CD1c-positive myeloid dendritic cell (primary cell): ENCODE data around the gene PTGDR2.
"Not testable (repeated sequence)": the region's sequence is repeated elsewhere in the genome, so short reads cannot be mapped to it uniquely, and the experiment has no call there.

ENCODE experiments used
- DNase-seq: peaks from one replicate; pipeline ENCODE4 v3.0.0-alpha.2; 2016; ENCODE audit errors: extremely low spot score

The PTGDR2 gene

DNA sequence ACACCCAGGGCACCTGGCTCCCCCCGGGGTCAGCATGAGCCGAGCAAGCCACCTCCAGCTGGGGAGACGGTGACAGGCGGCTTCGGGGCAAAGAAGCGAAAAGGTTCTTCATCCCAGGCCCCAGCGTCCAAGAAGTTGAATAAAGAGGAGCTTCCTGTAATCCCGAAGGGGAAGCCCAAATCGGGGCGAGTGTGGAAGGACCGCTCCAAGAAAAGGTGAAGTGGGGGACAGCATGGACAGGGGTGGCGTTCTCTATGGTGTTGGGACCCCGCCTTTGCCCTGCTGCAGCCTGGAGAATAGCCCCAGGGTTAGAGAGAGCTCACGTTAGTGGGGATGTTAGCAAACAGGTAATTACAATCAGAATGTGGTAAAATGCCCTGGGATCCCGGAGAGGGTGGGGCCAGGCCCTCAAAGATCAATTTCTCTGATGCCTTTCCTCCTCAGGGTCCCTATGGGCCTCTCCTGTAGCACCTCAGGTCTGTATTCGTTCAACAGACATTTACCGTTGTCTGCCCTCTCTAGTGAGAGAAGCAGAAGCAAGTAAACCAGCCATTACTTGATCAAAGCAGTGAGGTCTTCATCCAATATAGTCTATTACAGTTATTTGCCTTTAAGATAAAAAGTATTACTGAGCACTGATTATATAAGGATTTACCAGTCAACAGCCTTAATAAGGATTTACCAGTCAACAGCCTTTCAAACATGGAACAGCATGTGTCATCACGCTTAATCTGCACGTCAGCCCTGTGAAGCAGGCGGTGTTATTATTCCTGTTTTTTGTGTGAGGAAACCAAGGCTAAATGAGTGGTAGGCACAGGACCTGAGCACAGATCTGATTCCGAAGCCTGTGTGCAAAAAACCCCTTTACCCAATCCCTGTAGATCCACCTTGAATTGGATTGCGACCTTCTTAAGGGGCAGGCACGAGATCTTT lies 12.8 kb downstream of the PTGDR2 start:
- peak; percentile 34 for DNase-seq

DNA sequence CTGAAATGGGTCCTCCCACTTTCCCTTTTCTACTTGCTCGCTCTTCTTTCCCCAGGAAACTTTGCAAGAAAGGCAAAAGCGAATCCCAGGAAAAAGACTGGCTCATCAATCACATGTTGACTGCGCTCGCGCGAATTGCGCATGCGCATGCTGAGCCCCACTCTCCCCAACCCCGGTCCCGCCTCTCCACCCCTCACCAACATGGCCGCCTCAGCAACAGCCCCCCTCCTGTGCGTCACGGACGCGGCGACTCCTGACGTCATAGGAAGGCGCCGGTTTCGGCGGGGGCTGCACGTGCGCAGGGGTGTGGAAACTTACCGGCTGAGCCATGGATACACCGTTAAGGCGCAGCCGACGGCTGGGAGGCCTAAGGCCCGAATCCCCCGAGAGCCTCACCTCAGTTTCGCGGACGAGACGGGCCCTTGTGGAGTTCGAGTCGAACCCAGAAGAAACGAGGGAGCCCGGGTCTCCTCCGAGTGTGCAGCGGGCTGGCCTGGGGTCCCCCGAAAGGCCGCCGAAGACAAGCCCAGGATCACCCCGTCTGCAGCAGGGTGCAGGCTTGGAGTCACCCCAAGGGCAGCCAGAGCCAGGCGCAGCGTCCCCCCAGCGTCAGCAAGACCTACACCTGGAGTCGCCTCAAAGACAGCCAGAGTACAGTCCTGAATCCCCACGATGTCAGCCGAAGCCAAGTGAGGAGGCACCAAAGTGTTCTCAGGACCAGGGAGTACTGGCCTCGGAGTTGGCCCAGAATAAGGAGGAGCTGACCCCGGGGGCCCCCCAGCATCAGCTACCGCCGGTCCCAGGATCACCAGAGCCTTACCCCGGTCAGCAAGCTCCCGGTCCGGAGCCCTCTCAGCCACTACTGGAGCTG lies 13.7 kb downstream of the PTGDR2 start, which contains the start of gene CCDC86:
Gene CCDC86, plus strand, starts transcription at position 317 of the 871 bp plus-strand sequence. Its CDS starts 12 bp downstream, at position 329.
- peak; percentile 96 for DNase-seq

DNA sequence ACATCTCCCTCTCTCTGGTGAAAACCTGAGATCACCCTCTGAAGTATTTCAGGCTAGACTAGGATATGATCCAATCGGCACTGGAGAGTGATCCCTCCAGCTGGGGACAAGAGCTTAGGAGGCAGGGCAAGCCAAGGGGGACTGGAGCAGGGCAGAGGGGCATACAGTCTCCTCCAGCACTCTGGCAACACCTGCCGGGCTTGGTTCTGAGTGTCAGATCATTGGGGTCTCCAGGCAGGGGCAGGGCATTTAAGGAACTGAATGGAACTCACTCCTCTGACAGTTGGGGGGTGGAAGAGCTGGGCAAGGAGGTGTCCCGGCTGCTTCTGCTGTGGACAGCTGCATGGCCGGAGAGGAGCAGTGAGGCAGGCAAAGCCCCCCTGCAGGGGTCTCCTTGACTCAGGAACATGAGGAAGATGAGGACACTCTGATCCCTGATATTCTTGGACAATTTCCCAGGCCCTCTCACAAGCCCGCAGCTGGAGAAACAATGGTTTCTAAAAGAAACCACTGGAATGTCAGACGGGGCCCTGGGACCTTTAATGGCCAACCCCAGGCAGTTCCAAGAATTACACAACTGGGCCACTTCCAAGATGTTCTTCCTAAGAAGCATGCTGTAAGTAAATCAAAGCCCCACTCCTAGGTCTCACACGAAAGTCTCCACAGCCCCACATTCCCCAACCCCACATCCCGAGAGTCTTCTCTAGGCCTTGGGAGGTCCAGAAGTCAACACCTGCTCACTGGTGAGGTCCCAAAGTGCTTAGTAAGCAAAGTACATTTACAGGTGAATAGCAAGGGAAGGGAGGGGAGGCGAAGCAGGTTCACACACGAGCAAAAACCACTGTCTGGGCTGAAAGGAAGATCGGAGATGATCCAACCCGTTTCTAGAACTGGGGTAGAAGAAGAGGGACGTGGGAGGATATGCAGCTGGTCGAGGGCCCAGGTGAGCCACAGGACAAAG lies 15.0 kb downstream of the PTGDR2 start:
- DNase-seq, result no peak

DNA sequence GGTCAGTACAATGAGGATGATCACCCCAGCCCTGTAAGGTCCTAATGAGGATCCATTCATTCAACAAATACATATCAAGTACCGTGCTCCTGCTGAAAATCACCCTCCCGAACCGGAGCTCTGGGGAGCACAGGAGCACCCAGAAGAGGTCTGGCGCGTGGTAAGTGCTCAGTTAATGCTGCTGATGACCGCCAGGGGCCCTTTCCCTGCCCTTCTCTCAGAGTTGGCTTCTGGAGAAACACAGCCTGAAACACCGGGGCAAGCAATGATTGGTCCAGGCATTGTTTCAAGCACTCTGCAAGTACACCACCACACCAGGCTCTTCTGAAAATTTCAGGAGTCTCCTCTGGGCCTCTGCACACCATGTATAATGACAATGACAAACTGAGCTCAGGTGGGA lies 17.6 kb downstream of the PTGDR2 start:
- no peak for DNase-seq

DNA sequence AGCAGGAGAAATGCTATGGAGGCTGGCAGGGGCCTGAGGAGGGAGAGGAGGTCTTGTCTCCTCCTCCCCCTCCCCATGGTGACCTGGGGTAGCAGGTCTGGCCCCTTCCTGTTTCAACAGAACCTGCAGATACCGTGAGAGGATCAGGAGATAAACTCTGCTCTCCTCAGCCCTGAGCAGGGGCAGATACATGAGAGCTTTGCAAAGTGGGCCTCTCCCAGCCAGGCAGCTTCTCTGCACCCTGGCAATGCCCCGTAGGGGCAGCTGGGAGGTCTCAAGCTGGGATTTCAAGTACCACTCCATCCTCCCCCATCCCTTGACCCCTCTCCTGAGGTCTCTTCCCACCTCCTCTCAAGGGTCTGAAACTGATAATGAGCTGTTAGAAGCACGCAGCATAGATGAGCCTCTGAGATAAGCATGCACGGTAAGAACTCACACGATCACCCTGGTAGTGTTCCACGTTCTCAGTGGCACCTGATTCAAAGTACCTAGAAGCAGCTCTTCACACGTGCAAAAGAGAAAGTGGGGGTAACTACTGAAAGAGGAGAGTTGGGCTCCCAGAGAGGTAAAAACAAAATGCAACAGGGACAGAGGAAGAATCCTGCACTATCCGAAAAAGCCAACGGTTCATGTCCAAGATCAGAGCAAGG lies 18.8 kb downstream of the PTGDR2 start:
- DNase-seq, result no peak

DNA sequence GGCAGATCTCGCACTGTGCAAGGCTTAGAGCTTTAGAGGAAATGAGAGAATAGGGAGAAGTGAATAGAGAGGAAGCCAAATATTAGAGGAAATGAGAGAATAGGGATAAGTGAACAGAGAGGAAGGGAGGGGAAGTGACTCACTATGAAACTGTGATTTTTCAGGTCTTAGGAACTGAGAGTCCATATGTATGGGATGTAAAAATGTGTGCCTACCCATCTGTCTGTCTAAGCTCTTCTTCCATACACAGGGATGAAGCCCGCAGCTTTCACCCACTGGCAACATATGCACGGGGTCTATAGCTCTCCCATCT lies 20.3 kb downstream of the PTGDR2 start:
- peak; percentile 85 for DNase-seq

DNA sequence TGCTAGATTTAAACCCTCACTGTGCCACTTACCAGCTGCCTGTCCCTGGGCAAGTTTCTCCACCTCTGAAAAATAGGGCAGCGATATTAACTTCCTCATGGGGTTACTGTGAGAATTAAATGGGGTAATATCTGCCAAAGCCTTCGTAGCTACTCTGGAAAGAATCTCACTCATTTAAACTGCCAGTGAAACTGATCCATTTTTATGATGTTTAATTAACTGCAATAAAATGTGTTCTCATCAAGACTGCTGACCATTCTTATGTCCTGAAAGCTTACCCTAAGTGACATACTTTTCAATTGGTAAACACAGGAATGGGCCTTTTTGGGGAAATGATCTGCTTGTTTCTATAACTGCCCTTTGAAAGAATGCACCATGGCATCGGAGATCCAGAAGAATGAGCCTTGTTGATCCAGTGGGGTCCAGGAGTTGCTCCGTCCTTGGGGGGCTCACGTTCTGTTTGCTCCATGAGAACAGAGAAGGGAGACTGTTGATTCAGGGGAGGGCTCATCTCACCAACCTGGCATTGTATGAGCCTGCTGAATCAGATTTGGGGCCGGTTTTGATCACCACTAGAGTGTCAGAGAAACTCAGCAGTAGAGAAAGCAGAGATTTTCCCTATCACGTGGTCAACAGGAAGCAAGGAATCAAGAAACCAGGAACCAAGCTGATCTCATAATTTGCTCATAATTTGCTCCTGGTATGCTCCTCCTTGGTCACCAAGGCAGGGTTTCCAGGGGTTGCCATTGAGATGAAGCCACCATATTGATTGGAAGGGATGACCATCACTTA lies 20.8 kb downstream of the PTGDR2 start:
- peak; percentile 35 for DNase-seq

DNA sequence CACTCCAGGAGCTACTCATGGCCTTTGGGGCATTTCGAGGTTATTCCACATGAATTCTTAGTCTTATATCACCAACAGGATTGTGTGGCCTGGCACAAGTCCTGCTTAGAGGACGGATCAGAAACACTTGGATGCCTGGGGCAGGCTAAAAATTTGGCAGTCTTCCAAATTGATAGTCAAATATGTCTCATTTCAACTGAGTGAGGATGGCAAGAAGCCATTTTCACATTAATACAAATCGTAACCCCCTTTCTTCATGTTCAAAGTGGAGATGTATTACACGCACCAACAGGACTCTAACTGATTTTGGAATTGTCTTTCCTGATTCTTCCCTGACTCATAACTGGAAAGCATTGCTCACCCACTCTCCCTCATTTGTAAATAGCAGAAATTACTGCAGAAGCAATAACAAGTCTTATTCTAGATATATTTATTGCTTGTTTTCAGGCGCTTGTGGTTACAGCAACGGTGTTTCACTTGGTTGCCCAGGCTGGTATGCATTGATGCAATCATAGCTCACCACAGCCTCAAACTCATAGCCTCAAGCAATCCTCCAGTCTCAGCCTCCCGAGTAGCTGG lies 24.2 kb downstream of the PTGDR2 start:
- peak; percentile 13 for DNase-seq

DNA sequence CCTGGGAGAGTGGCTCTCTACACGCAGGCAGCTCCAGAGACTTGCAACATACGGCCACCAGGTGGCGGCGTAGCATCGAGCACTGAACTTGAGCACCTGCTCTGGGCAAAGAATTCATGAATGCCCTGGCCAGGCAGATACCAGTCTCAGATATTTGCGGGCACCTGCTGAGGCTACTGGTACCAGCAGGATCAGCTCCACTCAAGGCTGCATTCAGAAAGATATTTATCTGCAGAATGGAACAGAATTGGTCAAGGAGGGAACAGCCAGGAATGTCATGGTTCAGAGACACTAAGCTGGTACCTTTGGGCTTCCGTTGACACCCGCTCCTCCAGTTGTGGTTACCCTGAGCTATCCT lies 24.6 kb downstream of the PTGDR2 start:
- peak; percentile 89 for DNase-seq

DNA sequence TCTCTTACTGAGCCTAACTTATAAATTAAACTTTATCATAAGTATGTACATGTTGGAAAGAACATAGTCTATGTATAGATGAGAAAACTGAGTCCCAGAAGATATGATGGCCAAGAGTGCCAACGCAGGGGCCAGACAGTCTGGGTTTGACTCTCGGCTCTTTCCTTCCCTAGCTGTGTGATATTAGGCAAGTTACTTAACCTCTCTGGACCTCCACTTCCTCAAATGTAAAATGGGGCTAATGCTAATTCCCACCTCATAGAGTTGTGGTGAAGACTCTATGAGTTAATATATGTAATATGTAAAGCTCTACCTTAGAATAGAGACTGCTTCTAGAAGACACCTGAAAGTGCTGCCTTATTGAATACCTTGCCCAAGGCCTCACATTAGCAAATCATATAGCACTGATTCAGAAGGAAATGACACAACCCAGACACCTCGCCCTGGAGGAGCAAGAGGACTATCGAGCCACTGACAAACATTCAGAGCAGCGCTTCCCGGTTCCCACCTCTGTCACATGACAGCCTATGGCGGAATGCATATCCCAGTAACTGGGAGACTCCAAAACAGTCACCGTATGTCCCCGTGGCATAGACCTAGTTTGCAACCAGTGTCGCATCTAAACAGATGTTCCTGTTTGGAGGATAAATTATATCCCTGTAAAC lies 25.1 kb downstream of the PTGDR2 start:
- no peak for DNase-seq

DNA sequence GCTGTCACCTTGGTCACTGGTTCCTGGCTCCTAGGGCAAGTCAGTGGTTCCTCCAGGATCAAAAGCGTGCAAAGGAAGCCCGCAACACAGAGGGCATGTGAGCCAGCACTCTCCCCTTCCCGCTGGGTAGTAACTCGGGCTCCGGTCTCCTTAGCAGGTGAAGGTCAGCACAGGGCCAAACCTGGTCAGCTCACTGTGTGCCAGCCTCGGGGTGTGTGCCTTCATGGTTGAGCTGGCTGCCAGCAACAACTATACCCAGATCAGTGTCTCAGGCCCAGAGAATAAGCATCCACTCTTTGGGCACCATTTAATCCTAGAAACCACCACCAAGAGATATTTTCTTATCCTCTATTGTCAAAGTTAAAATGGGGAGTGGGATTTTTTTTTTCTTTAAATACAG lies 30.0 kb downstream of the PTGDR2 start:
- DNase-seq, result no peak

DNA sequence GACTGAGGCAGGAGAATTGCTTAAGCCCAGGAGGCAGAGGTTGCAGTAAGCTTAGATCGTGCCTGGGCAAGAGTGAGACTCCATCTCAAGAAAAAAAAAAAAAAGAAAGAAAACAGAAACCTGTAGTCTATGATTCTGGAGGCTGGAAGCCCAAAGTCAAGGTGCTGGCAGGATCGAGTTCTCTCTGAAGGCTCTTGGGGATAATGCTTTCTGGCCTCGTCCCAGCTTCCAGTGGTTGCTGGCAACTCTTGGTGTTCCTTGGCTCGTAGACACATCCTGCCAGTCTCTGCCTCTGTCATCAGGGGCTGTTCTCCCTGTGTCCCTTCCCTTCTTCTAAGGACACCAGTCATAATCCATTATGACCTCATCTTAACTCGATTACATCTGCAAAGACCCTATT lies 30.6 kb downstream of the PTGDR2 start:
- DNase-seq, result no peak

DNA sequence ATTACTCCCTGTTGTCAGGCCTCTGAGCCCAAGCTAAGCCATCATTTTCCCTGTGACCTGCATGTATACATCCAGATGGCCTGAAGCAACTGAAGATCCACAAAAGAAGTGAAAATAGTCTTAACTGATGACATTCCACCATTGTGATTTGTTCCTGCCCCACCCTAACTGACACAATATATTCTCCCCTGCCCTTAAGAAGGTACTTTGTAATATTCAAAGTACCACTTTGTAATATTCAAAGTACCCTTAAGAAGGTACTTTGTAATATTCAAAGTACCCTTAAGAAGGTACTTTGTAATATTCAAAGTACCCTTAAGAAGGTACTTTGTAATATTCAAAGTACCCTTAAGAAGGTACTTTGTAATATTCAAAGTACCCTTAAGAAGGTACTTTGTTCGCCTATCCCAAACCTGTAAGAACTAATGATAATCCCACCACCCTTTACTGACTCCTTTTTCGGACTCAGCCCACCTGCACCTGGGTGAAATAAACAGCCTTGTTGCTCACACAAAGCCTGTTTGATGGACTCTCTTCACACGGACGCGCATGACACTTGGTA lies 31.9 kb downstream of the PTGDR2 start:
- not testable (repeated sequence) for DNase-seq

DNA sequence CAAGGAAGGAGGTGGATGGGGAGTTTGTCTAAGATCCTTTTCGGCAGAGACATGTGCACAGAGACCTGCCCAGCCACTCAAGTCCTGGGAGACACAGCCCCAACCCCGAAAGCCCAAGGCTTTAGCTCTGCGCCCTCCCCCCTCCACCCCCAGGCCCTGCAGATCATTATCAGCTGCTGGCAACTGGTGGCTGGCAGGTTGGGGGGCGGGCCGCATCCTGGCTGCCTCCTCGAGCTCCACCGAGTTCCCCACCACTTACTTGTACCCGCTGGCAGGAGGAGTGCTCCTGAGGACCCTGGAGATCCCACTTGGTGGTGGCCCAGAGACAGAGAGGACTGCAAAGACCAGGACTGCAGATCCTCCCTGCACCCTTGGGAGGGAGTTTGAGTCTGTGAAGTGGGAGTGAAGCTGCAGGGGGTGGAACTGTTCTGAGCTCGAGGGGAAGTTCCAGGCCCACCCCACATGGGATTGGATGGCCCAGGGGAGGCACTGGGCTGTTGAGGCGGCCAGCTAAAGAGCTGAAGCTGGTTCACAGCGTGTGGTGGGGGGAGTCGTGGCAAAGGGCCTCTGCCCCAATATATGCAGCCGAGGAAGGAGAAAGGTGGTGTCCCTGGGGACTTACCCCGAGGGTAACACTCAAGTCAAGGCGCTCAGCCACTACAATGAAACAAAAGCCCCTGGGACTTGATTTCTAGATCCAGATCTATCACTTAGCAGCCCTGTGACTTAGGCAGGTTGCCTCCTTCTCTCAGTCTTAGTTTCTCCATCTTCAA lies 33.7 kb downstream of the PTGDR2 start:
- DNase-seq, result no peak

DNA sequence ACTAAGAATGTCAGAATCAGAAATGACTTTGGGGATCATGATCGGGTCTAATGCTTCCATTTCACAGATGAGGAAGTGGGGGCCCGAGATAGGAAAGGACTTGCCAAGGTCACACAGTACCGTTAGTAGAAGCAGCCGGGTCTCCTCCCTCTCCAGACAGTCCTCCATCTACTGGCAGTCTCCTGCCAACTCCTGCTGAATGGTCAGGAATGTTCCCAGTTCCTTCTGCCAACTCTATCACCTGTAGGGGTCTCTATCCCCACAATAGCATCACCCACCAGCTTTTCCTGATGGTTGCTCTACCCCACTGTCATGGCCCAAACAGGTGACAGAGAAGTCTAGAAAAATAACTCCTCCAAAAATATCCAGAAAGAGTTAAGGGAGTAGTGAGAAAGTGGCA lies 37.7 kb downstream of the PTGDR2 start:
- DNase-seq, result no peak

DNA sequence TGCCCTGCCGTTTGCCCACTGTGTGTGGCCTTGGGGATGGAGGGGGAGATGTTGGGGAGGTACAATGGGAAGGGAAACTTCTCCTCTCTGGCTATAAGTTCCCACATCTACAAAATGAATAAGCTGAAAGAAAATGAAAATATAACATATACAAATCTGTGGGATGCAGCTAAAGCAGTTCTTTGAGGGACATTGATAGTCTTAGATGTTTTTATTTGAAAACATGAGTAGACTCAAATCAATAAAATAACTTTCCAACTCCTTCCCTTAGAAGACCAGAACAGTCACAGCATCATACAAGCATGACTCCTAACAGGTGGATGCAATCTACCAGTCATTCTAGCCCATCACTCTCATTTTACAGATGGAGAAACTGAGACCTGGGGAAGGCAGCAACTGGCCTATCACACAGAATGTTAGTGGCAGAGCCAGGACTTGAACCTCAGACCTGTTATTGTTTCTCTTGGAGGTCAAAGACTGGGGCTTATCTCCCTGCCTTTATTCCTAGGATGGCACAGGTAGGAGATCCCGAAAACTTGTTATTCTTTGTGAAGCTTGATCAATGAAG lies 39.1 kb downstream of the PTGDR2 start:
- no peak for DNase-seq

DNA sequence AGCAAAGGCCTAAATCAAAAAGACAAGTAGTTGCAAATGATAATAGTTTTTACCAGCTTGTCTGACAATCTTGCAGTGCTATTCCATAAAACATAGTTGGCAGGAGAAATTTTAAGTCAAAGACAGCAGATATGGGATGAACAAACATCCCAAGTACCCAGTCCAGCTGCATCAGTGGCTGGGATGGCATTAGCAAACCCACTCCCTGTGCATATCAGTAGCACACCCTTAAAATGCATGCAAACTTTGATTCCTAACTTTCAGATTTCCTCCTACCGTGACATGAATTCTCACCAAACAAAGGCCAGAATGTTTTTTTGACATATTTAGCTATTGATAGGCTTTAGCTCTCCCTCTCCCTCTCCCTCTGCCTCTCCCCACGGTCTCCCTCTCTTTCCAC lies 41.6 kb downstream of the PTGDR2 start:
- DNase-seq, result no peak

DNA sequence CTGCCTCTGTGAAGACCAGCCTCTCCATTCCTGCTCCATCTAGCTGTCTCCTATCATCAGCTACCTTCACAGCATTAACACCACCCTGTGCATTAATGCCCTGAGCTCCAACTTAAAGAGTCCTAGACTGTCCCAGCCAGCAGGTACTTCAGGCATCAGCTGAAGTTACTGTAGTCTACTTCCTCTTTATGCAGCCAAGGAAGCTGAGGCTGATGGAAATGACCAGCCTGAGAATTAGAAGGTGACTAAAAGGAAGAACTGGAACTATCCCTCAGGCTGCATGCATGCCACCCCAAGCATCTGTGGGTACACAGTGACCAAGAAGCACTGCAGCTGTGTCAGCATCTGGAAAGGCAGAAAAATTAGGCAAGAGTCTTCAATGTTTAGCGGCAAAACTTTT lies 42.4 kb downstream of the PTGDR2 start:
- DNase-seq, result peak; percentile 55
